ENCODE measurements around the gene ZNF138.
"Not testable (repeated sequence)": the region's sequence is repeated elsewhere in the genome, so short reads cannot be mapped to it uniquely, and the experiment has no call there.

Gene ZNF138

GRCh38 chr7:64794171-64794844 is at the start of gene ZNF138:
TSS of gene ZNF138 (plus strand) at chr7:64794428. CDS start at chr7:64794569, 141 bp downstream.
- DNase-seq = peak; percentile 96

- no peak for DNase-seq
Observed at GRCh38 chr7:64744680-64745079, 49.5 kb upstream of the ZNF138 start.

GRCh38 chr7:64747802-64748201 is 46.4 kb upstream of the ZNF138 start:
- DNase-seq = no peak

GRCh38 chr7:64753032-64753431 is 41.2 kb upstream of the ZNF138 start:
- no peak for DNase-seq

- no peak for DNase-seq
Observed at GRCh38 chr7:64755865-64756264, 38.4 kb upstream of the ZNF138 start.

- no peak for DNase-seq
Observed at GRCh38 chr7:64758151-64758550, 36.1 kb upstream of the ZNF138 start.

GRCh38 chr7:64768824-64769223 is 25.4 kb upstream of the ZNF138 start:
- DNase-seq = no peak

- no peak for DNase-seq
Observed at GRCh38 chr7:64774204-64774842, 19.9 kb upstream of the ZNF138 start.

GRCh38 chr7:64775289-64775688 is 18.9 kb upstream of the ZNF138 start:
- no peak for DNase-seq

- DNase-seq = not testable (repeated sequence)
Observed at GRCh38 chr7:64784842-64785241, 9.4 kb upstream of the ZNF138 start.

- DNase-seq = no peak
Observed at GRCh38 chr7:64787295-64787694, 6.9 kb upstream of the ZNF138 start.

GRCh38 chr7:64789241-64789640 is 5.0 kb upstream of the ZNF138 start:
- not testable (repeated sequence) for DNase-seq

- DNase-seq = no peak
Observed at GRCh38 chr7:64793106-64793755, 997 bp upstream of the ZNF138 start.

GRCh38 chr7:64795176-64795575 is 948 bp downstream of the ZNF138 start:
- no peak for DNase-seq

GRCh38 chr7:64799169-64799568 is 4.9 kb downstream of the ZNF138 start:
- not testable (repeated sequence) for DNase-seq

GRCh38 chr7:64802699-64803098 is 8.5 kb downstream of the ZNF138 start:
- no peak for DNase-seq

- peak; percentile 10 for DNase-seq
Observed at GRCh38 chr7:64807731-64808365, 13.6 kb downstream of the ZNF138 start.

GRCh38 chr7:64811767-64812166 is 17.5 kb downstream of the ZNF138 start:
- DNase-seq = no peak

- DNase-seq = no peak
Observed at GRCh38 chr7:64830926-64831325, 36.7 kb downstream of the ZNF138 start.

- DNase-seq = no peak
Observed at GRCh38 chr7:64832136-64832535, 37.9 kb downstream of the ZNF138 start.

- DNase-seq = no peak
Observed at GRCh38 chr7:64834989-64835388, 40.8 kb downstream of the ZNF138 start.

GRCh38 chr7:64835856-64836255 is 41.6 kb downstream of the ZNF138 start:
- DNase-seq = not testable (repeated sequence)

- not testable (repeated sequence) for DNase-seq
Observed at GRCh38 chr7:64838051-64838450, 43.8 kb downstream of the ZNF138 start.

- DNase-seq = no peak
Observed at GRCh38 chr7:64838691-64839090, 44.5 kb downstream of the ZNF138 start.
